Umbilical cord (tissue), 2 donors: ENCODE results near the gene EPS15. TPM values are rescaled to one million over a fixed set of nuclear protein-coding genes. Genes with fewer than 3 reads are reported as not detected.
"Not testable (repeated sequence)": the region's sequence is repeated elsewhere in the genome, so short reads cannot be mapped to it uniquely, and the experiment has no call there.

Source experiments
- DNase-seq: peaks from one replicate; pipeline ENCODE4 v3.0.0-alpha.2; 2015; ENCODE audit warnings: low spot score
- total RNA-seq: library from RNA; depleted of rRNA; stranded (reverse); fragments of >200 nt; gene quantifications from one replicate; pipeline ENCODE4 v1.2.3, GENCODE V29; 2014; ENCODE audit warnings: low replicate concordance; ENCODE audit not compliant: insufficient read depth

The EPS15 gene
- total RNA-seq, 1 donor from 2014 or later: 90.0 TPM

- DNase-seq: no peak
Measured at GRCh38 chr1:51425955-51426354, 93.1 kb downstream of the EPS15 start.

GRCh38 chr1:51425273-51425672, 93.8 kb downstream of the EPS15 start:
- DNase-seq: no peak

GRCh38 chr1:51423073-51423821, 95.8 kb downstream of the EPS15 start:
- peak; percentile 85 for DNase-seq

GRCh38 chr1:51422367-51423072, 96.5 kb downstream of the EPS15 start:
- DNase-seq: peak; percentile 32

GRCh38 chr1:51421964-51422363, 97.1 kb downstream of the EPS15 start:
- DNase-seq: peak; percentile 84

- DNase-seq: no peak
Measured at GRCh38 chr1:51420867-51421627, 98.0 kb downstream of the EPS15 start.

GRCh38 chr1:51418384-51418959, 100.6 kb downstream of the EPS15 start:
- no peak for DNase-seq

- DNase-seq: peak; percentile 20
Measured at GRCh38 chr1:51417496-51418383, 101.3 kb downstream of the EPS15 start.

GRCh38 chr1:51416910-51417309, 102.2 kb downstream of the EPS15 start:
- no peak for DNase-seq

- DNase-seq: no peak
Measured at GRCh38 chr1:51415963-51416362, 103.1 kb downstream of the EPS15 start.

GRCh38 chr1:51414811-51415210, 104.3 kb downstream of the EPS15 start:
- DNase-seq: no peak

GRCh38 chr1:51411820-51412219, 107.2 kb downstream of the EPS15 start:
- DNase-seq: not testable (repeated sequence)

- peak; percentile 22 for DNase-seq
Measured at GRCh38 chr1:51410568-51411460, 108.3 kb downstream of the EPS15 start.

- DNase-seq: not testable (repeated sequence)
Measured at GRCh38 chr1:51409755-51410541, 109.1 kb downstream of the EPS15 start.

GRCh38 chr1:51392241-51392640, 126.8 kb downstream of the EPS15 start:
- no peak for DNase-seq

GRCh38 chr1:51390641-51391040, 128.4 kb downstream of the EPS15 start:
- not testable (repeated sequence) for DNase-seq

GRCh38 chr1:51387288-51387687, 131.8 kb downstream of the EPS15 start:
- not testable (repeated sequence) for DNase-seq

GRCh38 chr1:51386259-51386658, 132.8 kb downstream of the EPS15 start:
- DNase-seq: not testable (repeated sequence)

GRCh38 chr1:51385776-51386175, 133.3 kb downstream of the EPS15 start:
- DNase-seq: no peak
